Endodermal cell (in vitro differentiated cells): ENCODE measurements around the gene DNAJB14. TPM values are rescaled to one million over a fixed set of nuclear protein-coding genes. Genes with fewer than 3 reads are reported as not detected.
"Not testable (repeated sequence)": the region's sequence is repeated elsewhere in the genome, so short reads cannot be mapped to it uniquely, and the experiment has no call there.

Experiments used
- DNase-seq: peaks from one replicate; pipeline ENCODE4 v3.0.0-alpha.2; 2017
- H3K27ac ChIP-seq: 2 replicates; pipeline ENCODE4 v1.5.1; 2013; ENCODE audit warnings: mild to moderate bottlenecking, low read depth, low read length, moderate library complexity
- H3K27me3 ChIP-seq: 2 replicates; pipeline ENCODE4 v1.6.1; 2013; ENCODE audit warnings: mild to moderate bottlenecking, low read length, moderate library complexity; ENCODE audit not compliant: insufficient read depth, control insufficient read depth, poor library complexity, severe bottlenecking
- H3K36me3 ChIP-seq: 2 replicates; pipeline ENCODE4 v1.7.0; 2013; ENCODE audit warnings: mild to moderate bottlenecking, low read length, moderate library complexity; ENCODE audit not compliant: control insufficient read depth, insufficient read depth
- H3K4me1 ChIP-seq: one replicate; pipeline ENCODE4 v1.7.0; 2013; ENCODE audit warnings: low read length; ENCODE audit not compliant: control insufficient read depth, insufficient read depth
- H3K4me3 ChIP-seq: 2 replicates; pipeline ENCODE4 v1.5.1; 2013; ENCODE audit warnings: mild to moderate bottlenecking, low read length, moderate library complexity
- H3K9ac ChIP-seq: 2 replicates; pipeline ENCODE4 v1.6.1; 2013; ENCODE audit warnings: mild to moderate bottlenecking, low read length, moderate library complexity; ENCODE audit not compliant: poor library complexity, severe bottlenecking; ENCODE audit errors: extremely low read depth
- H3K9me3 ChIP-seq: 2 replicates; pipeline ENCODE4 v1.6.1; 2013; ENCODE audit warnings: mild to moderate bottlenecking, low read length, moderate library complexity; ENCODE audit not compliant: control insufficient read depth
- H3K27ac Mint-ChIP-seq: 2 replicates; pipeline ENCODE4 v1.8.0; 2020; ENCODE audit warnings: mixed read lengths
- H3K27me3 Mint-ChIP-seq: 2 replicates; pipeline ENCODE4 v1.8.0; 2021; ENCODE audit warnings: mild to moderate bottlenecking, mixed read lengths; ENCODE audit not compliant: insufficient read depth
- H3K36me3 Mint-ChIP-seq: 2 replicates; pipeline ENCODE4 v1.8.0; 2020; ENCODE audit warnings: low read depth, mixed read lengths
- H3K4me1 Mint-ChIP-seq: 2 replicates; pipeline ENCODE4 v1.8.0; 2020; ENCODE audit warnings: mixed read lengths
- H3K4me3 Mint-ChIP-seq: 2 replicates; pipeline ENCODE4 v1.8.0; 2020; ENCODE audit warnings: mild to moderate bottlenecking, moderate library complexity, mixed read lengths
- H3K9me3 Mint-ChIP-seq: 2 replicates; pipeline ENCODE4 v1.8.0; 2020; ENCODE audit warnings: mild to moderate bottlenecking, mixed read lengths
- WGBS, 2 experiments: methylation state at CpG; one replicate each; pipeline versions ENCODE4 v1.1.5 to v1.1.7; 2013; ENCODE audit warnings: missing lambda C conversion rate in 2 of 2, mixed read lengths in 1 of 2; ENCODE audit not compliant: insufficient coverage in 1 of 2, insufficient read length in 1 of 2; 5-methylcytosine and 5-hydroxymethylcytosine counted together
- total RNA-seq, 2 donors: library from RNA; stranded (reverse); fragmentation: NEBNext Ultra II Directional in 1 of 2; extraction: Animal tissue kit (Norgen Biotek cat#: 25700) in 1 of 2; gene quantifications; 2 replicates in 1 of 2; 3 replicates in 1 of 2; pipeline ENCODE4 v1.2.1, GENCODE V29; 2021
- TF ChIP-seq, protein P1 (sequence below): fragments of 200-600 bp; sonication (generic); conservative IDR thresholded peaks from 2 replicates; pipeline ENCODE4 v1.5.0; 2021; ENCODE audit warnings: antibody characterized with exemption, mild to moderate bottlenecking

DNAJB14 gene
- total RNA-seq, 2 donors from 2014 or later = 50.3 to 62.5 TPM

GRCh38 chr4:99960648-99961047 is 14.2 kb upstream of the DNAJB14 start:
- Mint-ChIP-seq H3K27ac (no peak overlapping the region), H3K27me3 (no peaks in the 10 kb centered on the region), H3K4me1 (no peaks in the 10 kb centered on the region), H3K4me3 (no peak overlapping the region), H3K9me3 (peaks cover 2% of the 10 kb centered on the region), H3K36me3 (no peaks in the 10 kb centered on the region)
- no peaks in the 10 kb centered on the region for H3K4me1 ChIP-seq
- H3K27me3 ChIP-seq = no peaks in the 10 kb centered on the region
- H3K27ac ChIP-seq = no peak overlapping the region
- no peaks in the 10 kb centered on the region for H3K9me3 ChIP-seq
- TF ChIP-seq, protein P1, sequence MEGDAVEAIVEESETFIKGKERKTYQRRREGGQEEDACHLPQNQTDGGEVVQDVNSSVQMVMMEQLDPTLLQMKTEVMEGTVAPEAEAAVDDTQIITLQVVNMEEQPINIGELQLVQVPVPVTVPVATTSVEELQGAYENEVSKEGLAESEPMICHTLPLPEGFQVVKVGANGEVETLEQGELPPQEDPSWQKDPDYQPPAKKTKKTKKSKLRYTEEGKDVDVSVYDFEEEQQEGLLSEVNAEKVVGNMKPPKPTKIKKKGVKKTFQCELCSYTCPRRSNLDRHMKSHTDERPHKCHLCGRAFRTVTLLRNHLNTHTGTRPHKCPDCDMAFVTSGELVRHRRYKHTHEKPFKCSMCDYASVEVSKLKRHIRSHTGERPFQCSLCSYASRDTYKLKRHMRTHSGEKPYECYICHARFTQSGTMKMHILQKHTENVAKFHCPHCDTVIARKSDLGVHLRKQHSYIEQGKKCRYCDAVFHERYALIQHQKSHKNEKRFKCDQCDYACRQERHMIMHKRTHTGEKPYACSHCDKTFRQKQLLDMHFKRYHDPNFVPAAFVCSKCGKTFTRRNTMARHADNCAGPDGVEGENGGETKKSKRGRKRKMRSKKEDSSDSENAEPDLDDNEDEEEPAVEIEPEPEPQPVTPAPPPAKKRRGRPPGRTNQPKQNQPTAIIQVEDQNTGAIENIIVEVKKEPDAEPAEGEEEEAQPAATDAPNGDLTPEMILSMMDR = no peak
- no peak for DNase-seq
- no peak overlapping the region for H3K4me3 ChIP-seq
- no peak overlapping the region for H3K9ac ChIP-seq
- H3K36me3 ChIP-seq = no peaks in the 10 kb centered on the region
- 86 to 95% methylated on average over 2 of the region's 2 CpGs for WGBS, 2 experiments

DNA sequence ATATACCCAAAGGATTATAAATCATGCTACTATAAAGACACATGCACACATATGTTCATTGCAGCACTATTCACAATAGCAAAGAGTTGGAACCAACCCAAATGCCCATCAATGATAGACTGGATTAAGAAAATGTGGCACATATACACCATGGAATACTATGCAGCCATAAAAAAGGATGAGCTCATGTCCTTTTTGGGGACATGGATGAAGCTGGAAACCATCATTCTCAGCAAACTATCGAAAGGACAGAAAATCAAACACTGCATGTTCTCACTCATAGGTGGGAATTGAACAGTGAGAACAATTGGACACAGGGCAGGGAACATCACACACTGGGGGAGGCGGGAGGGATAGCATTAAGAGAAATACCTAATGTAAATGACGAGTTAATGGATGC is 11.8 kb upstream of the DNAJB14 start:
- not testable (repeated sequence) for H3K36me3 ChIP-seq, H3K27me3 ChIP-seq, H3K9ac ChIP-seq, H3K9me3 Mint-ChIP-seq, H3K4me3 ChIP-seq, H3K4me1 Mint-ChIP-seq, H3K27me3 Mint-ChIP-seq, H3K4me3 Mint-ChIP-seq, H3K4me1 ChIP-seq, H3K9me3 ChIP-seq, H3K27ac ChIP-seq, H3K36me3 Mint-ChIP-seq, H3K27ac Mint-ChIP-seq, DNase-seq
- WGBS, 2 experiments = 93% methylated on average over 3 of the region's 3 CpGs; no CpG with 5 or more reads in 1 of the 2 experiments

GRCh38 chr4:99950913-99951254 is 4.5 kb upstream of the DNAJB14 start:
- H3K27me3 Mint-ChIP-seq = peaks cover 2% of the 10 kb centered on the region
- Histone ChIP-seq H3K9ac (peak overlapping the region; percentile 63), H3K9me3 (no peaks in the 10 kb centered on the region), H3K36me3 (peaks cover 17% of the 10 kb centered on the region), H3K27ac (peak overlapping the region; percentile 21), H3K4me3 (peak overlapping the region; percentile 89), H3K27me3 (no peaks in the 10 kb centered on the region), H3K4me1 (no peaks in the 10 kb centered on the region)
- H3K4me1 Mint-ChIP-seq = peaks cover 13% of the 10 kb centered on the region
- no peak overlapping the region for H3K4me3 Mint-ChIP-seq
- TF ChIP-seq, protein P1 = no peak
- DNase-seq = no peak
- no peaks in the 10 kb centered on the region for H3K9me3 Mint-ChIP-seq
- WGBS, 2 experiments = 4 to 10% methylated on average over 8 of the region's 8 CpGs
- H3K27ac Mint-ChIP-seq = no peak overlapping the region
- H3K36me3 Mint-ChIP-seq = peaks cover 11% of the 10 kb centered on the region
